HG03175 (cell line): Measurements from ENCODE around the gene SLC35F1.
"Not testable (repeated sequence)": the region's sequence is repeated elsewhere in the genome, so short reads cannot be mapped to it uniquely, and the experiment has no call there.

ENCODE experiments used
- ATAC-seq: cut with Tn5 transposase; IDR thresholded peaks from one replicate; pipeline ENCODE4 v1.9.1; 2021; ENCODE audit warnings: mild to moderate bottlenecking, moderate library complexity; ENCODE audit not compliant: unreplicated experiment

SLC35F1 gene

GRCh38 chr6:117989086-117989485, 82.0 kb downstream of the SLC35F1 start:
- ATAC-seq, result no peak

GRCh38 chr6:117990151-117990550, 83.1 kb downstream of the SLC35F1 start:
- no peak for ATAC-seq

- ATAC-seq, result no peak
Observed at GRCh38 chr6:117992856-117993255, 85.8 kb downstream of the SLC35F1 start.

GRCh38 chr6:118012944-118013343, 105.9 kb downstream of the SLC35F1 start:
- no peak for ATAC-seq

- no peak for ATAC-seq
Observed at GRCh38 chr6:118016532-118016931, 109.5 kb downstream of the SLC35F1 start.

- ATAC-seq, result no peak
Observed at GRCh38 chr6:118017301-118017848, 110.3 kb downstream of the SLC35F1 start.

- no peak for ATAC-seq
Observed at GRCh38 chr6:118023771-118024170, 116.7 kb downstream of the SLC35F1 start.

GRCh38 chr6:118029967-118030366, 122.9 kb downstream of the SLC35F1 start:
- no peak for ATAC-seq

- not testable (repeated sequence) for ATAC-seq
Observed at GRCh38 chr6:118037479-118037878, 130.4 kb downstream of the SLC35F1 start.

- no peak for ATAC-seq
Observed at GRCh38 chr6:118042855-118043254, 135.8 kb downstream of the SLC35F1 start.

GRCh38 chr6:118044275-118044674, 137.2 kb downstream of the SLC35F1 start:
- ATAC-seq, result no peak

- ATAC-seq, result no peak
Observed at GRCh38 chr6:118054082-118054481, 147.0 kb downstream of the SLC35F1 start.

- no peak for ATAC-seq
Observed at GRCh38 chr6:118061666-118062065, 154.6 kb downstream of the SLC35F1 start.

- no peak for ATAC-seq
Observed at GRCh38 chr6:118080547-118080946, 173.5 kb downstream of the SLC35F1 start.

- no peak for ATAC-seq
Observed at GRCh38 chr6:118083711-118084110, 176.6 kb downstream of the SLC35F1 start.

- no peak for ATAC-seq
Observed at GRCh38 chr6:118085665-118086064, 178.6 kb downstream of the SLC35F1 start.

GRCh38 chr6:118086159-118086558, 179.1 kb downstream of the SLC35F1 start:
- no peak for ATAC-seq

- no peak for ATAC-seq
Observed at GRCh38 chr6:118092086-118092485, 185.0 kb downstream of the SLC35F1 start.

GRCh38 chr6:118097576-118097975, 190.5 kb downstream of the SLC35F1 start:
- ATAC-seq, result no peak

GRCh38 chr6:118100717-118101116, 193.7 kb downstream of the SLC35F1 start:
- no peak for ATAC-seq

- ATAC-seq, result no peak
Observed at GRCh38 chr6:118101220-118101619, 194.2 kb downstream of the SLC35F1 start.

GRCh38 chr6:118101831-118102345, 194.8 kb downstream of the SLC35F1 start:
- no peak for ATAC-seq

- no peak for ATAC-seq
Observed at GRCh38 chr6:118102401-118102800, 195.3 kb downstream of the SLC35F1 start.
